NCI-H524 treated with DMSO at 0.1 percent for 48 hours (cell line): ENCODE data around the gene FLOT1.

ENCODE experiments used
- DNase-seq: peaks from one replicate; lab custom pipeline; 2025; lab: John Stamatoyannopoulos, UW

The FLOT1 gene

GRCh38 chr6:30679765-30680535 lies 62.5 kb downstream of the FLOT1 start:
- peak; percentile 93 for DNase-seq

DNA sequence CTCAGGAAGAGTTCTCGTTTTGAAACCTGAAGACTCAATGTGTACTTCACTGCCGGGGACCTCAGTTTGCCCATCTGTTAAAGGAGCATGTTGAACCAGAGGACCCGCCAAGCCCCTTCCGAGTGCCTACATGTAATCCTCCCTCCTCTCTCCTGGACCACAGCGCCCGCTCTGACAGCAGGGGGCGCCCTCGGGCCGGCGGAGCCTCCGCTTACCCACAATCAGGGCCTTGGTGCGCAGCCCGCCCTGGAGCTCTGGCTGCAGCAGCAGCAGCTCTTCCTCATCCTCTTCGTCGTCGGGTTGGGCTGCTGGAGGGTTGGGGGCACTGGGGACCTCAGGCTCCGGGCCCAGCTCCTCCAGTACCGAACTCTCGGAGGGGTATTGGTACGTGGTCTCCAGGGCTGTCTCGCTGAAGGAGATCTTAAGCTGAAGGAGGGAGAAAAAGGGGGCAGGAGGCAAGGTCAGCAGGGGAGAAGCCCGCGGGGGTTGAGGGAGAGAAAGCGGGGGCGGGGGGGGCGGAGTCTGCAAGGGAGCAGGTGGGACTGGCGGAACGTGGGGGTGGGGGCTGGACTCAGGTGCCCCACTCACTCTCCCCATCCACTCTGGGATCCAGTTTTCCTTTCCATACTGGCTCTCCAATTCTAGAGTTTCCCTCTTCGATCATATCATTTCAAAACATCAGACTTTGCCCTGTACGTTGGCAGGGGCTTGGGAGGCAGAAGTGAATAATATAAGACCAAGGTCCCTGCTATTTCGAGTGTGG lies 63.3 kb downstream of the FLOT1 start:
- peak; percentile 32 for DNase-seq
